SK-N-SH (cell line): ENCODE data around the gene UBE2I. TPM values are rescaled to one million over a fixed set of nuclear protein-coding genes. Genes with fewer than 3 reads are reported as not detected.

Experiments used
- CTCF ChIA-PET: fragments of 300-600, 350-600 bp; formaldehyde crosslinking; extraction: SDS; loops from one replicate; lab custom pipeline; 2021; lab: Yijun Ruan, JAX
- POLR2A ChIA-PET: fragments of 350-600 bp; sonication (Branson Sonifier 250); formaldehyde crosslinking; extraction: SDS; loops from one replicate; lab custom pipeline; 2020; ENCODE audit warnings: antibody characterized with exemption, inconsistent platforms; lab: Yijun Ruan, JAX
- DNase-seq: peaks from one replicate; pipeline ENCODE4 v3.0.0; 2012
- H2AFZ ChIP-seq: fragments of 200-600 bp; sonication (generic); 2 replicates; pipeline ENCODE4 v1.8.1; 2016; ENCODE audit warnings: antibody characterized with exemption, mild to moderate bottlenecking, low read depth
- H3F3A ChIP-seq: fragments of 200-600 bp; sonication (generic); replicated peaks from 2 replicates; pipeline ENCODE3; 2016; ENCODE audit warnings: antibody characterized with exemption, mild to moderate bottlenecking; ENCODE audit not compliant: insufficient read depth
- H3K27ac ChIP-seq, 2 experiments: fragments of 200-500 bp in 1 of 2; fragments of 200-600 bp in 1 of 2; sonication (Bioruptor generic) in 1 of 2; sonication (generic), shearing (Covaris generic) in 1 of 2; 2 replicates each; pipeline versions ENCODE4 v1.5.1 to v1.6.1; 2014 to 2016; ENCODE audit warnings: low read depth in 2 of 2, inconsistent platforms in 1 of 2, low read length in 1 of 2, mild to moderate bottlenecking in 1 of 2, mixed read lengths in 1 of 2
- H3K27me3 ChIP-seq: fragments of 200-600 bp; sonication (generic), shearing (Covaris generic); 2 replicates; pipeline ENCODE4 v1.6.1; 2016; ENCODE audit warnings: mixed run types; ENCODE audit not compliant: insufficient read depth
- H3K36me3 ChIP-seq, 2 experiments: fragments of 200-500 bp in 1 of 2; fragments of 200-600 bp in 1 of 2; sonication (Bioruptor generic) in 1 of 2; sonication (generic) in 1 of 2; replicated peaks in 1 of 2; 2 replicates each; pipeline versions ENCODE3 to v1.5.1; 2014 to 2016; ENCODE audit warnings: low read length in 1 of 2, mild to moderate bottlenecking in 1 of 2; ENCODE audit not compliant: insufficient read depth in 2 of 2, control insufficient read depth in 1 of 2
- H3K4me1 ChIP-seq, 2 experiments: fragments of 200-500 bp in 1 of 2; fragments of 200-600 bp in 1 of 2; sonication (Bioruptor generic) in 1 of 2; sonication (generic), shearing (Covaris generic) in 1 of 2; 2 replicates each; pipeline versions ENCODE4 v1.5.1 to v1.6.1; 2014 to 2016; ENCODE audit warnings: low read depth in 1 of 2, low read length in 1 of 2, mixed run types in 1 of 2; ENCODE audit not compliant: insufficient read depth in 2 of 2, control insufficient read depth in 1 of 2
- H3K4me2 ChIP-seq: fragments of 200-600 bp; sonication (generic), shearing (Covaris generic); 2 replicates; pipeline ENCODE4 v1.6.1; 2017; ENCODE audit warnings: mixed run types
- H3K4me3 ChIP-seq, 2 experiments: fragments of 200-500 bp in 1 of 2; fragments of 200-600 bp in 1 of 2; sonication (Bioruptor generic) in 1 of 2; sonication (generic), shearing (Covaris generic) in 1 of 2; 2 replicates each; pipeline versions ENCODE4 v1.5.1 to v1.8.1; 2014 to 2016; ENCODE audit warnings: low read depth in 2 of 2, inconsistent platforms in 1 of 2, low read length in 1 of 2, mild to moderate bottlenecking in 1 of 2, mixed read lengths in 1 of 2, moderate library complexity in 1 of 2
- H3K79me2 ChIP-seq: fragments of 200-600 bp; sonication (generic); 2 replicates; pipeline ENCODE4 v1.8.1; 2017; ENCODE audit warnings: mild to moderate bottlenecking; ENCODE audit not compliant: insufficient read depth
- H3K9ac ChIP-seq: fragments of 200-600 bp; sonication (generic); 2 replicates; pipeline ENCODE4 v1.6.1; 2017; ENCODE audit warnings: mixed run types
- H3K9me2 ChIP-seq: fragments of 200-600 bp; sonication (generic); 2 replicates; pipeline ENCODE4 v1.6.1; 2017; ENCODE audit warnings: mixed run types
- H3K9me3 ChIP-seq: fragments of 200-600 bp; sonication (generic); 2 replicates; pipeline ENCODE4 v1.6.1; 2017; ENCODE audit warnings: mixed run types, mild to moderate bottlenecking, moderate library complexity
- H4K20me1 ChIP-seq: fragments of 200-600 bp; sonication (generic); 2 replicates; pipeline ENCODE4 v1.6.1; 2017; ENCODE audit warnings: mild to moderate bottlenecking, mixed run types; ENCODE audit not compliant: insufficient read depth
- CHD2 ChIP-seq: fragments of 150-350 bp; IDR thresholded peaks from 2 replicates; pipeline ENCODE4 v1.6.1; 2018; ENCODE audit warnings: low read length; ENCODE audit not compliant: partially characterized antibody
- CTCF ChIP-seq: fragments of 200-600 bp; sonication (generic); IDR thresholded peaks from 2 replicates; pipeline ENCODE4 v1.6.1; 2017; ENCODE audit warnings: antibody characterized with exemption, mild to moderate bottlenecking, moderate library complexity
- ELF1 ChIP-seq: IDR thresholded peaks from 2 replicates; pipeline ENCODE4 v1.4.0; 2012
- EP300 ChIP-seq, 2 experiments: IDR thresholded peaks; 2 replicates each; pipeline versions ENCODE4 v1.4.0 to v1.6.1; 2012; ENCODE audit warnings: borderline replicate concordance in 1 of 2, low read depth in 1 of 2, low read length in 1 of 2
- FOXJ3 ChIP-seq: sonication (generic); formaldehyde crosslinking; IDR thresholded peaks from 2 replicates; pipeline ENCODE4 v1.5.1; 2020; ENCODE audit warnings: mild to moderate bottlenecking, missing genetic modification reagents
- GABPA ChIP-seq: IDR thresholded peaks from 2 replicates; pipeline ENCODE4 v1.4.0; 2012; ENCODE audit warnings: low read depth, mild to moderate bottlenecking
- GATA2 ChIP-seq: sonication (generic); formaldehyde crosslinking; IDR thresholded peaks from 2 replicates; pipeline ENCODE4 v1.5.0; 2020; ENCODE audit warnings: mild to moderate bottlenecking, missing genetic modification reagents
- IRF3 ChIP-seq: fragments of 150-350 bp; IDR thresholded peaks from 2 replicates; pipeline ENCODE4 v1.6.1; 2016; ENCODE audit warnings: mild to moderate bottlenecking, low read depth, low read length
- NFIC ChIP-seq: IDR thresholded peaks from 2 replicates; pipeline ENCODE4 v1.4.0; 2012; ENCODE audit warnings: borderline replicate concordance
- PBX3 ChIP-seq: IDR thresholded peaks from 2 replicates; pipeline ENCODE4; 2012
- POLR2AphosphoS5 ChIP-seq: IDR thresholded peaks from 2 replicates; pipeline ENCODE4 v1.6.1; 2012; ENCODE audit warnings: low read depth, low read length
- RAD21 ChIP-seq: IDR thresholded peaks from 2 replicates; pipeline ENCODE4 v1.6.1; 2012; ENCODE audit warnings: mild to moderate bottlenecking, low read length
- REST ChIP-seq: IDR thresholded peaks from 2 replicates; pipeline ENCODE4 v1.6.1; 2012; ENCODE audit warnings: mild to moderate bottlenecking, low read depth, low read length, moderate library complexity
- RXRA ChIP-seq: IDR thresholded peaks from 2 replicates; pipeline ENCODE4 v1.4.0; 2012; ENCODE audit warnings: low read depth, mild to moderate bottlenecking, borderline replicate concordance
- SMC3 ChIP-seq: IDR thresholded peaks from 2 replicates; pipeline ENCODE4 v1.6.1; 2012; ENCODE audit warnings: low read depth, low read length, improper control_type of control experiment
- TCF12 ChIP-seq: IDR thresholded peaks from 2 replicates; pipeline ENCODE4 v1.4.0; 2012
- TEAD4 ChIP-seq: IDR thresholded peaks from 2 replicates; pipeline ENCODE4 v1.4.0; 2012; ENCODE audit warnings: mild to moderate bottlenecking, borderline replicate concordance; ENCODE audit not compliant: insufficient read depth
- USF1 ChIP-seq: IDR thresholded peaks from 2 replicates; pipeline ENCODE4 v1.4.0; 2012; ENCODE audit warnings: low read depth, borderline replicate concordance
- YY1 ChIP-seq: IDR thresholded peaks from 2 replicates; pipeline ENCODE4 v1.4.0; 2012; ENCODE audit warnings: low read depth, mild to moderate bottlenecking
- ZBTB33 ChIP-seq: IDR thresholded peaks from 2 replicates; pipeline ENCODE4 v1.4.0; 2012; ENCODE audit warnings: low read depth, borderline replicate concordance
- WGBS: methylation state at CpG from one replicate; pipeline ENCODE4 v1.1.6; 2017; ENCODE audit warnings: low lambda C conversion rate; 5-methylcytosine and 5-hydroxymethylcytosine counted together
- polyA plus RNA-seq, 3 experiments: library from polyadenylated mRNA; depleted of rRNA; stranded (reverse); fragments of >200 nt; gene quantifications; 2 replicates each; pipeline ENCODE4 v1.2.3, GENCODE V29; 2012

Gene UBE2I
- polyA plus RNA-seq, 1 of the 3 experiments (the other 2 are of a cell fraction) = 107 TPM

GRCh38 chr16:1324286-1324826 lies 14.9 kb downstream of the UBE2I start:
- Histone ChIP-seq H3K36me3 (peaks cover 4 to 42% of the 10 kb centered on the region in 2 experiments), H3K4me2 (no peak overlapping the region), H3K9me3 (no peaks in the 10 kb centered on the region), H3K27me3 (no peaks in the 10 kb centered on the region), H3K9me2 (no peaks in the 10 kb centered on the region), H4K20me1 (peaks cover 17% of the 10 kb centered on the region; the same call in 1 of the 2 replicates), H3K4me1 (no peaks in the 10 kb centered on the region), H2AFZ (no peak overlapping the region), H3K27ac (no peak overlapping the region), H3K9ac (no peak overlapping the region), H3K4me3 (no peak overlapping the region), H3K79me2 (no peaks in the 10 kb centered on the region), H3F3A (peaks cover 5% of the 10 kb centered on the region)
- POLR2A ChIA-PET = no interaction called here
- TF ChIP-seq FOXJ3 (CRISPR knock-in tag) (no peak), EP300 (IDR thresholded peaks at IDR 0.05; ENCODE audit: borderline replicate concordance in 1 of 2, low read depth in 1 of 2, low read length in 1 of 2) (no peak), RAD21 (no peak), REST (no peak), GABPA (no peak), IRF3 (no peak), POLR2AphosphoS5 (no peak), CTCF (no peak), GATA2 (CRISPR knock-in tag) (no peak), TCF12 (no peak), PBX3 (no peak), NFIC (no peak), SMC3 (no peak), YY1 (no peak), ZBTB33 (no peak), USF1 (no peak), RXRA (no peak), CHD2 (no peak), ELF1 (no peak), TEAD4 (no peak)
- 91% methylated on average over 22 of the region's 22 CpGs for WGBS
- CTCF ChIA-PET = interaction anchor here (1.0 to 1.6 kb wide), 3 partner anchors 8 to 22 kb away, joined by 3 to 4 read pairs (median 3); no protein-coding TSS in a partner anchor
- no peak for DNase-seq
